ENCODE data around the gene GREM2.

- TF ChIP-seq CTCF (conservative IDR thresholded peaks at IDR 0.05): no peak
- no peak for TF ChIP-seq ZFX (IDR thresholded peaks at IDR 0.05)
Measured at GRCh38 chr1:240441669-240442068, 170.3 kb downstream of the GREM2 start.

All from C4-2B (cell line).